GM12878 (cell line): ENCODE results near the gene TESK1. TPM values are rescaled to one million over a fixed set of nuclear protein-coding genes. Genes with fewer than 3 reads are reported as not detected.

ENCODE experiments used
- ATAC-seq: fragments of 200-7000 bp; cut with Tn5 transposase; 3 replicates; pipeline ENCODE4 v1.9.1; 2020; ENCODE audit warnings: mild to moderate bottlenecking, moderate library complexity
- BruUV-seq: library from RNA; stranded (reverse); fragments of 400-500 nt; replicated peaks from 2 replicates; lab custom pipeline; 2021; lab: Mats Ljungman, UMichigan
- CTCF ChIA-PET: fragments of 300-600 bp; sonication (Branson Sonifier 250); formaldehyde crosslinking; extraction: SDS; loops from one replicate; lab custom pipeline; 2021; ENCODE audit warnings: inconsistent platforms; lab: Yijun Ruan, JAX
- POLR2A ChIA-PET: fragments of 350-600 bp; formaldehyde crosslinking; extraction: SDS; loops from one replicate; lab custom pipeline; 2021; ENCODE audit warnings: inconsistent platforms; lab: Charles Lee
- RAD21 ChIA-PET: fragments of 300-600 bp; sonication (Branson Sonifier 250); formaldehyde crosslinking; loops from one replicate; lab custom pipeline; 2023; ENCODE audit warnings: antibody characterized with exemption; ENCODE audit not compliant: unreplicated experiment; lab: Charles Lee
- SMC1A ChIA-PET: fragments of 300-600 bp; sonication (Branson Sonifier 250); formaldehyde crosslinking; loops from one replicate; lab custom pipeline; 2023; ENCODE audit not compliant: unreplicated experiment, uncharacterized antibody; lab: Charles Lee
- DNase-seq: peaks from one replicate; pipeline ENCODE4 v3.0.0-alpha.2; 2011; ENCODE audit warnings: low read depth, low spot score
- FAIRE-seq: peaks from 3 replicates; lab custom pipeline; 2011; peaks lifted over from hg19 to GRCh38; lab: Jason Lieb, UNC
- H2AFZ ChIP-seq: 2 replicates; pipeline ENCODE4 v1.6.0; 2011; ENCODE audit warnings: low read depth, low read length, control low read depth; ENCODE audit not compliant: control insufficient read depth
- H3K27ac ChIP-seq: 2 replicates; pipeline ENCODE4 v1.5.1; 2011; ENCODE audit warnings: control low read depth; ENCODE audit not compliant: control insufficient read depth, insufficient read depth
- H3K27me3 ChIP-seq, 2 experiments: replicated peaks in 1 of 2; 2 replicates each; pipeline versions ENCODE4 v1.6.0 to v1.6.1; 2011; ENCODE audit warnings: low read length in 1 of 2; ENCODE audit not compliant: control insufficient read depth in 2 of 2, insufficient read depth in 2 of 2
- H3K36me3 ChIP-seq, 2 experiments: 2 replicates each; pipeline ENCODE4 v1.5.1; 2011; ENCODE audit warnings: low read length in 1 of 2; ENCODE audit not compliant: control insufficient read depth in 2 of 2, insufficient read depth in 2 of 2
- H3K4me1 ChIP-seq: 2 replicates; pipeline ENCODE4 v1.6.1; 2011; ENCODE audit warnings: mild to moderate bottlenecking, low read length, moderate library complexity, mixed read lengths; ENCODE audit not compliant: control insufficient read depth, insufficient read depth
- H3K4me2 ChIP-seq: 2 replicates; pipeline ENCODE4 v1.6.0; 2011; ENCODE audit warnings: control low read depth; ENCODE audit not compliant: control insufficient read depth, insufficient read depth
- H3K4me3 ChIP-seq: fragments of 200-600 bp; sonication (generic); 2 replicates; pipeline ENCODE4 v1.5.1; 2016
- H3K79me2 ChIP-seq: 2 replicates; pipeline ENCODE4 v1.6.0; 2011; ENCODE audit warnings: low read length; ENCODE audit not compliant: control insufficient read depth, insufficient read depth
- H3K9ac ChIP-seq: 2 replicates; pipeline ENCODE4 v1.8.0; 2011; ENCODE audit warnings: low read length, control low read depth, mixed read lengths; ENCODE audit not compliant: control insufficient read depth, insufficient read depth
- H3K9me3 ChIP-seq: replicated peaks from 3 replicates; pipeline ENCODE4 v1.5.1; 2011; ENCODE audit warnings: mild to moderate bottlenecking, low read length; ENCODE audit not compliant: control insufficient read depth, insufficient read depth
- H4K20me1 ChIP-seq: 2 replicates; pipeline ENCODE4 v1.6.0; 2011; ENCODE audit not compliant: control insufficient read depth, insufficient read depth
- MYB ChIP-seq: fragments of 150-350 bp; IDR thresholded peaks from 2 replicates; pipeline ENCODE4 v1.6.1; 2014; ENCODE audit warnings: mild to moderate bottlenecking, low read depth, low read length, borderline replicate concordance
- RELA ChIP-seq: fragments of 450-650 bp; IDR thresholded peaks from 2 replicates; pipeline ENCODE4 v1.8.0; 2014; ENCODE audit warnings: borderline replicate concordance; ENCODE audit not compliant: partially characterized antibody
- SMAD1 ChIP-seq: fragments of 450-650 bp; IDR thresholded peaks from 2 replicates; pipeline ENCODE4 v1.6.1; 2018; ENCODE audit warnings: mild to moderate bottlenecking, low read depth; ENCODE audit not compliant: partially characterized antibody
- SREBF2 ChIP-seq: IDR thresholded peaks from 2 replicates; pipeline ENCODE4 v1.6.1; 2012; ENCODE audit warnings: mild to moderate bottlenecking, low read length
- TAF1 ChIP-seq: IDR thresholded peaks from 2 replicates; pipeline ENCODE4 v1.6.1; 2011; ENCODE audit warnings: mild to moderate bottlenecking, low read depth, low read length, borderline replicate concordance
- TCF12 ChIP-seq: IDR thresholded peaks from 2 replicates; pipeline ENCODE4 v1.6.1; 2011; ENCODE audit warnings: low read depth, mild to moderate bottlenecking, low read length
- WGBS: methylation state at CpG from one replicate; pipeline ENCODE4 v1.1.6; 2016; ENCODE audit warnings: low lambda C conversion rate; ENCODE audit not compliant: insufficient replicate concordance, insufficient coverage; ENCODE audit errors: missing lambda C conversion rate; 5-methylcytosine and 5-hydroxymethylcytosine counted together
- in situ Hi-C: fragments of 300-500 bp; cut with MboI; formaldehyde crosslinking; loops from 9 replicates; pipeline ENCODE4 v1.14.3; 2018; ENCODE audit warnings: mixed read lengths
- intact Hi-C: fragments of 100-400 bp; cut with micrococcal nuclease; formaldehyde crosslinking; loops from one replicate; pipeline ENCODE4 v1.14.2; 2022; ENCODE audit not compliant: unreplicated experiment
- polyA plus RNA-seq, 11 experiments: library from polyadenylated mRNA; depleted of rRNA in 4 of 11; unstranded in 6 of 11; stranded (reverse) in 5 of 11; fragments of >200 nt; fragmentation: Nextera tagmentation in 4 of 11; fragmentation: Illumina TruSeq in 1 of 11; extraction: Ambion mirVana in 4 of 11; extraction: Trizol in 1 of 11; gene quantifications; 1 replicate in 1 of 11; 2 replicates in 10 of 11; pipeline versions ENCODE4 v1.2.1 to v1.2.3, GENCODE V29; 2011 to 2016; ENCODE audit warnings: inconsistent platforms in 2 of 11, missing spikeins in 2 of 11, low read depth in 1 of 11
- total RNA-seq, 4 experiments: library from RNA; depleted of rRNA in 3 of 4; stranded (reverse); fragments of >200 nt in 3 of 4; fragmentation: Illumina TruSeq in 1 of 4; extraction: Trizol in 1 of 4; gene quantifications; 2 replicates each; pipeline versions ENCODE4 v1.2.1 to v1.2.3, GENCODE V29; 2013 to 2021
- TF ChIP-seq, protein P1 (sequence below): IDR thresholded peaks from 2 replicates; pipeline ENCODE4 v1.6.1; 2011; ENCODE audit warnings: borderline replicate concordance, low read depth, mild to moderate bottlenecking, moderate library complexity, low read length; ENCODE audit not compliant: insufficient read depth, poor library complexity, severe bottlenecking
- TF ChIP-seq, protein P2 (sequence below): fragments of 450-650 bp; IDR thresholded peaks from 2 replicates; pipeline ENCODE4 v1.6.1; 2017; ENCODE audit warnings: antibody characterized with exemption, mild to moderate bottlenecking, moderate library complexity

TESK1 gene
- total and polyA plus RNA-seq, 10 of the 15 experiments (the other 5 are each of a cell fraction or from before 2014, with no cell fraction given), result 0.16 to 19.5 (median 7.9) TPM; not detected in 1

DNA sequence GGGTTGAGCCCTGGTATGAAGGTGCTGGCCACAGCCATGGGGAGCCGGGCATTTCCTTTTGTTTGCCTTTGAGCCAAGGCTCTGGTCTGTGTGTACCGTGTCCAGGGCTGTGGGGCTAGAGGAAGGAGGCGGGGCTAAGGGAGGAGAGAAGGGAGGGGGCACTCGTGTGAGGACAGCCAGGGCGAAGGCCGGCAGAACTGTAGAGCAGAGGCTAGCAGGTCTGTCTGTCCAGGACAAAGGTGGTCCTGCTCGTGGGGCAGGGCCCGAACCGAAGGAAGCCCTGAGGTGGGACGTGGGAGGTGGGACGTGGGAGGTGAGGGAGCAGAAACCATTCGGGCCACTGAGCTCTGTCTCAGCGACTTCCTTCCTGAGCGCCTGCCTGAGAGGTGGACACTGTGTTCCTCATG, 41.3 kb upstream of the TESK1 start:
- Histone ChIP-seq H3K9ac (no peak overlapping the region), H3K4me3 (no peak overlapping the region), H3K4me2 (no peak overlapping the region), H4K20me1 (no peaks in the 10 kb centered on the region), H3K27me3 (no peaks in the 10 kb centered on the region), H2AFZ (no peak overlapping the region), H3K9me3 (no peaks in the 10 kb centered on the region), H3K4me1 (peaks cover 6% of the 10 kb centered on the region; the same call in 1 of the 2 replicates), H3K36me3 (no peaks in the 10 kb centered on the region), H3K27ac (no peak overlapping the region), H3K79me2 (no peaks in the 10 kb centered on the region)
- DNase-seq, result no peak
- RAD21 ChIA-PET, result no interaction called here
- SMC1A ChIA-PET, result no interaction called here
- intact Hi-C loops, result no loop called here
- in situ Hi-C loops, result no loop called here
- TF ChIP-seq TCF12, result no peak
- TF ChIP-seq, protein P1, sequence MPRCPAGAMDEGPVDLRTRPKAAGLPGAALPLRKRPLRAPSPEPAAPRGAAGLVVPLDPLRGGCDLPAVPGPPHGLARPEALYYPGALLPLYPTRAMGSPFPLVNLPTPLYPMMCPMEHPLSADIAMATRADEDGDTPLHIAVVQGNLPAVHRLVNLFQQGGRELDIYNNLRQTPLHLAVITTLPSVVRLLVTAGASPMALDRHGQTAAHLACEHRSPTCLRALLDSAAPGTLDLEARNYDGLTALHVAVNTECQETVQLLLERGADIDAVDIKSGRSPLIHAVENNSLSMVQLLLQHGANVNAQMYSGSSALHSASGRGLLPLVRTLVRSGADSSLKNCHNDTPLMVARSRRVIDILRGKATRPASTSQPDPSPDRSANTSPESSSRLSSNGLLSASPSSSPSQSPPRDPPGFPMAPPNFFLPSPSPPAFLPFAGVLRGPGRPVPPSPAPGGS, result no peak
- TF ChIP-seq SMAD1, result no peak
- TF ChIP-seq TAF1, result no peak
- TF ChIP-seq, protein P2, sequence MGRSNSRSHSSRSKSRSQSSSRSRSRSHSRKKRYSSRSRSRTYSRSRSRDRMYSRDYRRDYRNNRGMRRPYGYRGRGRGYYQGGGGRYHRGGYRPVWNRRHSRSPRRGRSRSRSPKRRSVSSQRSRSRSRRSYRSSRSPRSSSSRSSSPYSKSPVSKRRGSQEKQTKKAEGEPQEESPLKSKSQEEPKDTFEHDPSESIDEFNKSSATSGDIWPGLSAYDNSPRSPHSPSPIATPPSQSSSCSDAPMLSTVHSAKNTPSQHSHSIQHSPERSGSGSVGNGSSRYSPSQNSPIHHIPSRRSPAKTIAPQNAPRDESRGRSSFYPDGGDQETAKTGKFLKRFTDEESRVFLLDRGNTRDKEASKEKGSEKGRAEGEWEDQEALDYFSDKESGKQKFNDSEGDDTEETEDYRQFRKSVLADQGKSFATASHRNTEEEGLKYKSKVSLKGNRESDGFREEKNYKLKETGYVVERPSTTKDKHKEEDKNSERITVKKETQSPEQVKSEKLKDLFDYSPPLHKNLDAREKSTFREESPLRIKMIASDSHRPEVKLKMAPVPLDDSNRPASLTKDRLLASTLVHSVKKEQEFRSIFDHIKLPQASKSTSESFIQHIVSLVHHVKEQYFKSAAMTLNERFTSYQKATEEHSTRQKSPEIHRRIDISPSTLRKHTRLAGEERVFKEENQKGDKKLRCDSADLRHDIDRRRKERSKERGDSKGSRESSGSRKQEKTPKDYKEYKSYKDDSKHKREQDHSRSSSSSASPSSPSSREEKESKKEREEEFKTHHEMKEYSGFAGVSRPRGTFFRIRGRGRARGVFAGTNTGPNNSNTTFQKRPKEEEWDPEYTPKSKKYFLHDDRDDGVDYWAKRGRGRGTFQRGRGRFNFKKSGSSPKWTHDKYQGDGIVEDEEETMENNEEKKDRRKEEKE, result no peak
- no peak for TF ChIP-seq MYB
- no peak for TF ChIP-seq SREBF2
- TF ChIP-seq RELA, result no peak
- ATAC-seq, result peak; percentile 24; the same call in 2 of the 3 replicates
- POLR2A ChIA-PET, result no interaction called here
- FAIRE-seq, result no peak
- WGBS, result 13% methylated on average over 14 of the region's 14 CpGs
- CTCF ChIA-PET, result interaction anchor here (0.6 to 1.3 kb wide), 2 partner anchors 10 to 33 kb away, joined by 3 to 5 read pairs; no protein-coding TSS in a partner anchor
- no TSS peak for BruUV-seq
